Stimulated activated CD4-positive, alpha-beta T cell treated with anti-CD3 and anti-CD28 coated beads, Interleukin-2, amount 100 ng/mL, for 24 hours (primary cell): ENCODE measurements around the gene FIG4.

ENCODE experiments used
- DNase-seq, 2 donors: peaks; one replicate each; pipeline ENCODE4 v3.0.0-alpha.2; 2020

The FIG4 gene

DNA sequence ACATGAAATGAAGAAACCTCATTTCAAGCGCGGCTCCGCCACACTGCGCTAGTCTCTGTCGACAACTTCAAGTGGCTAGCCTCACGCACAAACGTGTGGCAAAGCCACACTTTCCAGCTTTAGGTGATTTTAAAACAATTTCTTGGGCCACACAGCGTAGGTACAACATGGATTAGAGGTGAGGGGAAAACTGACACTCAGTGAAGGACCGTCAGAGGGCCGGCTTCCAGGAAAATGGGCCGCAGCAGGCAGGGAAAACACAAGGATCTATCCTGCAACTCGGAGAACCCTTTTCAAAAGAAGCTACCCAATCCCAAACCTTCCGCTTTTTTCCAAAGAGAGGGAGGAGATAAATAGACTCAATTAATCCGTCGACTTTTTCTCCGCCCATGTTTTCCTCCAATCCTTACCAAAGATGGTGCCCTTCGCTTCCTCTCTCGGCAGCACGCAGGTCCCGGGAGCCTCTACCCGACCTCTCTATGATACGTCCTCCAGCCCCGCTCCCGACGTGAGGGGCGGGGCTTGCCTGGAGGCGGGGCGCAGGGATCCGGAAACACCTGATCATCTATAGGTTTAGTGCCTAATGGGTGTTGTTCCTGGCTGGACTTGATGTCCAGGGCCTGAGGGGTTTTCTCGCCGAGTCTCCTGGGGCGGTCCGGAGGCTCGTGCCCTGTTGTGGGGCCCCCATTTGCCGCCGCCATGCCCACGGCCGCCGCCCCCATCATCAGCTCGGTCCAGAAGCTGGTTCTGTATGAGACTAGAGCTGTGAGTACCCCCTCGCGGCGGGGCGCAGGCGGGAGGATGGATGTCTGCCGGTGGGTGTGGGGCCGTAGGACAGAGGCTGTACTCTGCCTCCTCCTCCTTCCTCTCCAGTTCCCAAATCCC lies at the start of gene FIG4, which contains the start of gene AK9:
TSS of gene FIG4 (plus strand) at position 560 of the 885 bp plus-strand sequence. CDS start at position 700, 140 bp downstream.
TSS of gene AK9 (minus strand) at position 466 of the 885 bp plus-strand sequence. CDS start 15,457 bp downstream, outside the sequence.
- peak; percentile 94 for DNase-seq

DNA sequence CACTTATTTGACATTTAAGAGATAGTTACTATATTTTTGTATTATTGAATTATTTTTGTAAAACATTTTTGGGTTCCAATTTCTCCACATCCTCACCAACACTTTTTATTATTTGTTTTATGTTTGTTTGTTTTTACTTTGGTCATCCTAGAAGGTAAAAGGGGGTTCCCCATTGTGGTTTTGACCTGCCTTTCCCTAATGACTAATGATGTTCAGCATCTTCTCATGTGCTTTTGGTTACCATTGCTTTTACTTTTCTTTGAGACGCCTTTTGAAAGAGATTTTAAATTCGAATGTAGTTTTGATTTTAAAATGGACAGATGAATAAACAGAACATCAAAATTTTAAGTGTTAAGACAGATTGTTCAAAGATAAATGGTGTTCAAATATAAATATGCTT lies 47.0 kb upstream of the FIG4 start:
- DNase-seq: no peak

DNA sequence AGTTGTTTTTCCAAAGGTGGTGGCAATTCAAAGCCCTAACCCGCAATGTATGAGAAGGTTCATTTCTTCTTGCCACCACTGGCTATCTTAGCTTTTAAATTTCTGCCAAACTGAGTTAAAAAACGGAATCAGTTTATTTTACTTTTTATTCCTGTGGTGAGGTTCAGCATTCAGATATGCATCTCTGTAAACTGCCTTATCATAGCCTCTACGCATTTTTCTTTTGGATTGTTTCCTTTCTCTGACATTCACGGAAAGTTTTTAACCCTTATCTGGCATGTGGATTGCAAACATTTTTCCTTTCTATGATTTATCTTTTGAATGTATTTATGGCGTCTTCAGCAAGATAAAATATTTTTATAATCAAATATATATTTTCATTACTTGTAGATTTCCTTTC lies 37.8 kb upstream of the FIG4 start:
- no peak for DNase-seq

DNA sequence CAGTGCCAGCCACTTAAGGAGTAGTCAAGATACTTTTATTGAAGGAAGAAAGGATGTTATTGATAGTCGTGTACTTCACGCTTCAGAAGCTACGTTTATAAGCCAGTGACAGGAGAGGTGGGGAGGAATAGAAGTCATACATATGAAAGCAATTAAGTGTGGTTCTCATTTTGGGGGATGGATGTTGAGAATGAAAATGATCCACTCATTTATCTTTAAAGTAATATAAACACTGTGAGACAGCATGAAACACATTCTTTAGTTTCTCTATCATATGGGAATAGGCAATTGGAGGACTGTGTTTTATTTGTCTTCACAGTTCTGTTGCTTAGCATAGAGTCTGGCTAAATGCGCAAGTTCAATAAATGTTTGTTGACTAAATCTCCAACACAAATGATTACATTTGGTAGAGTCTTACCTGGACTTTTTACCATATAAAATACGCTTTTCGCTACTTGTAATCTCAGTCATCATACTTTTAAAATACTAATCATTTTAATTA lies 35.3 kb upstream of the FIG4 start:
- no peak for DNase-seq

DNA sequence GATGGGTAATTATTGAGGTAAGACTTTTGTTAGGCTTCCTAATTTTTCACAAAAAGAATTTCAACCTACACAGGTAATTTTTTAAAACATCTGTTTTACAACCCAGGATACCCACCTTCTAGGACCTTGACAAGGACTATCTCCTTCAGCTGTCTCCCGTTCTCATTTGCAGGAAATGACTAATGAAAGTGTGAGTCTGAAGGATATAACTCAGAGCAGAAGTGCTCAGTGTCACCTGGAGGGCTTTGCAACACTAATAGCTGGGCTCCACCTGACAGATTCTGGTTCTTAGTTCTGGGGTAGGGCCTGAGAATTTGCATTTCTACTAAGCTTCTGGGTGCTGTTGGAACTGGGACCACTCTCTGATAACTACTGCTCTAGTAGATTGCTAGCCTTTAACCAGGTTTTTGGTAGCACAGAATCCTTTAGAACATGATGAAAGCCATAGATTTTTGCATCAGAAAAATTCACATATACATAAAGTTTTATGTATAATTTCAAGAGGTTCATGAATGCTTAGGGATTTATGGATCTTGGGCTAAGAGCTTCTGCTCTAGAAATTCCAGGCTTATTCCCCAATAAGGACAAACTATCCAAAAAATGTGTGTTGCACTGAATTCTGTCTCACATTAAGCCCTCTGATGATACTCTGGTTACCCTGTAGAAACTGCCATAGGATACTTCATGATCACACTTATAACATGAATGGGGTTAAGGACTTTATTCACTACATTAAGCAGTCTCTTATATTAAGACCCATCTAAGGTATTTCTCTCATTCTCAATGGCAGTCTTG lies 30.4 kb upstream of the FIG4 start:
- DNase-seq: no peak

DNA sequence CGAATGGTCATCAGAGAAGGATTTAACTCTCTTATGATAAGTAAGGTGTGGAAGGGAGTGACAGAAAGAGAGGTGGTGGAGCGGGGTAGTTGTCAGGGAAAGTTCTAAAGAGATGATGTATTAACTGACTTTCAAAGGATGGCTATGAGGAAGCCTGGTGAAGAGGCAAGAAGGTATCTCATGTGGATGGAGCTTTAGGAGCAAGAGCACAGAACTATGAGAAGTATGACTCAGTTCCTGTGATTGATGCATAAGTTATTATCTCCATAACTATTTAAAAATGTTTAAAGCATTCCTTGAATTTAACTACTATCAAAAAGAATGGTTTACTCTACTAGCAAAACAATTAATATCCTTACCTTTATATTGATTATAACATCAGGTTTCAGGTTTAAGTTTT lies 28.9 kb upstream of the FIG4 start:
- no peak for DNase-seq

DNA sequence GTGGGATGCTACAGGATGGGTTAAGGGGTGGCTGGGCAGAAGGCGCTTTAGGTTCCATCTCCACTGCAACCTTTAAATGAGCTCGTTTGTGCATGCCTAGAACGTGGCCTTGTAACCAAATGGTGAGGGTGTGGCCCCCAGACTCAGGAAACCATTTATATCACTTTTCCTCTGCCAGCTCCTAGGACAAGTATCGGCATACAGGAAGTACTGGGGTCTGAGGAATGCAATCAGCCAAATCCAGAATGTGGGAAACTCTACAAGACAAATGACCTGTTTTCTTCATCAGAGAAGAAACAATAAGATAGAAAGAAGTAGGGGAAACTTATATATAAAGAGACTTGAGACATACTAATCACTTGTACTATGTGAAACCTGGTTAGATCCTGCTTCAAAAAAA lies 21.3 kb upstream of the FIG4 start:
- DNase-seq: no peak

DNA sequence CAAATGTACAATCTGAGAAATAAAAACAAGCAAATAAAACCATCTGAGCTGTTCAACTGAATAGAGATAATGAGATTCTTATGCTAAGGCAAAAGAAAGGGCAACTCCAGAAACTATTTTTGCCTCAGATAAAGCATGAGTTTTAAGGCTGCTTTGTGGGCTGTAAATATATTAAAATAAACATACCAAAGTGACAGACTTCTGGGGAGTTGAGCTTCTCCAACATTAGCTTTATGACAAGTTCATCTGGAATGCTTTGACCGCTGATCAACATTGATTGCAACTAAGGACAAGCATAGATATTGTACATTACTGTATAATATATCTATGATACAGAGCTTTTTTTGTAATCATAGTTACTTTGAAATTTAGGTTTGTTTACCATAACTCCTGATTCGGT lies 19.4 kb upstream of the FIG4 start:
- no peak for DNase-seq

DNA sequence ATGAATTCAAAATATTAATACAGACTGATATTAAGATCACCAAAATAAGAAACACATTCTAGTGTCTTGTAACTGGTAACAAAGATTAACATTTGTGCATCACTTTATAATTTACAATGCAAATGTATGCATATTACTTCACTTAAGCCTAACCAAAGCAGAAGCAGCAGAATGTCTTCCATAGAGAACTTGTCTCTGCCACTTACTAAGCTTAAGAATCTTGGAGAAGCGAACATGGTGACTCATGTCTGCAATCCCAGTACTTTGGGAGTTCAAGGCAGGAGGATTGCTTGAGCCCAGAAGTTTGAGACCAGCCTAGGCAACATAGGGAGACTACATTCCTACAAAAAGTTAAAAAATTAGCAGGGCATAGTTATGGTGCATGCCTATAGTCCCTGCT lies 18.9 kb upstream of the FIG4 start:
- DNase-seq: no peak

DNA sequence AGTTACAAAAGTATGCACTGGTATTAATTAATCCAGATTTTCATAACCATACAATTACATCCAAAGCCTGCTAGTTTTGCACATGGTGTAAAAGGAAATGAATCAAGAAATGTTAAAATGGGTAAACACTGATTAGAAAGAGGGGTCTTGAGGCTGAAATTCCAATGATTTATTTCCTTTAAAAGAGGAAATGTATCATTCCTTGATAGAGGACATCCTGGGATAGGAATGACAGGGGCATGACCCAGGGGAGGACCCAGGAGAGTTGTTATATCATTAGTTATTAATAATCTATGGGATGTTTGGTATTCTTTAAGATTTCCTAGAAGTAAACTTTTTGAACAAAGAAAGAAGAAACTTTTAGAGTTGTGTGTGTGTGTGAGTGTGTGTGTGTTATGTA lies 18.3 kb upstream of the FIG4 start:
- no peak for DNase-seq

DNA sequence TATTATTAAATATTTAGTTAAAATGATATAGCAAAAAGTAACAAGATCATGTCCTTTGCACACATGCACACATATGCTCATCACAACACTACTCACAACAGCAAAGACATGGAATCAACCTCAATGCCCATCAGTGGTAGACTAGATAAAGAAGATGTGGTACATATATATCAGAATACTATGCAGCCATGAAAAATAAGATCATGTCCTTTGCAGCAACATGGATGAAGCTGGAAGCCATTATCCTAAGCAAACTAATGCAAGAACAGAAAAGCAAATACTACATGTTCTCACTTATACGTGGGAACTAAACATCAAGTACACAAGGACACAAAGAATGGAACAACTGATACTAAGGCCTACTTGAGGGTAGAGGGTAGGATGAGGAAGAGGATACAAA lies 14.4 kb upstream of the FIG4 start:
- no peak for DNase-seq

DNA sequence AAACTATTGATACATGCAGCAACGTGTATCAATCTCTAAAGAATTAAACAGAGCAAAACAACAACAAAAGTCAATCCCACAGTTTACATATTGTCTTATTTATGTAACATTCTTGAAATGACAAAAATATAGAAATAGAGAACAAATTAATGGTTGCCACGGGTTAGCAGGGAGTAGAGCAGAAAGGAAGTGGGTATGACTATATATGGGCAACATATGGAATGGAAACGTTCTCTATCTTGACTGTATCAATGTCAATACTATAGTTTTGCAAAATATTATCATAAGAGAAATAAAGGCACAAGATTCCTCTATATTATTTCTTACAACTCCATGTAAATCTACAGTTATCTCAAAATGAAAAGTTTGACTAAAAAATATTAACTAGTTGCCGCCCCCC lies 12.9 kb upstream of the FIG4 start:
- DNase-seq: no peak

DNA sequence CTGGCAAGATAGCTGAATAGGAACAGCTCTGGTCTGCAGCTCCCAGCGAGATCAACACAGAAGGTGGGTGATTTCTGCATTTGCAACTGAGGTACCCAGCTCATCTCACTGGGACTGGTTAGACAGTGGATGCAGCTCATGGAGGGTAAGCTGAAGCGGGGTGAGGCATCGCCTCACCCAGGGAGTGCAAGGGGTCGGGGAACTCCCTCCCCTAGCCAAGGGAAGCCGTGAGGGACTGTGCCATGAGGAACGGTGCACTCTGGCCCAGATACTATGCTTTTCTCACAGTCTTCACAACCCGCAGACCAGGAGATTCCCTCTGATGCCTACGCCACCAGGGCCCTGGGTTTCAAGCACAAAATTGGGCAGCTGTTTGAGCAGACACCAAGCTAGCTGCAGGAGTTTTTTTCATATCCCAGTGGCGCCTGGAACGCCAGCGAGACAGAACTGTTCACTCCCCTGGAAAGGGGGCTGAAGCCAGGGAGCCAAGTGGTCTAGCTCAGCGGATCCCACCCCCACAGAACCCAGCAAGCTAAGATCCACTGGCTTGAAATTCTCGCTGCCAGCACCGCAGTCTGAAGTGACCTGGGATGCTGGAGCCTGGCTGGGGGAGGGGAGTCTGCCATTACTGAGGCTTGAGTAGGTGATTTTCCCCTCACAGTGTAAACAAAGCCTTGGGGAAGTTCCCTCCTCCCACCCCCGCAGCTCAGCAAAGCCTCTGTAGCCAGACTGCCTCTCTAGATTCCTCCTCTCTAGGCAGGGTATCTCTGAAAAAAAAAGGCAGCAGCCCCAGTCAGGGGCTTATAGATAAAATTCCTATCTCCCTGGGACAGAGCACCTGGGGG lies 12.2 kb upstream of the FIG4 start:
- DNase-seq: peak in 1 of 2 donors; percentile 12

DNA sequence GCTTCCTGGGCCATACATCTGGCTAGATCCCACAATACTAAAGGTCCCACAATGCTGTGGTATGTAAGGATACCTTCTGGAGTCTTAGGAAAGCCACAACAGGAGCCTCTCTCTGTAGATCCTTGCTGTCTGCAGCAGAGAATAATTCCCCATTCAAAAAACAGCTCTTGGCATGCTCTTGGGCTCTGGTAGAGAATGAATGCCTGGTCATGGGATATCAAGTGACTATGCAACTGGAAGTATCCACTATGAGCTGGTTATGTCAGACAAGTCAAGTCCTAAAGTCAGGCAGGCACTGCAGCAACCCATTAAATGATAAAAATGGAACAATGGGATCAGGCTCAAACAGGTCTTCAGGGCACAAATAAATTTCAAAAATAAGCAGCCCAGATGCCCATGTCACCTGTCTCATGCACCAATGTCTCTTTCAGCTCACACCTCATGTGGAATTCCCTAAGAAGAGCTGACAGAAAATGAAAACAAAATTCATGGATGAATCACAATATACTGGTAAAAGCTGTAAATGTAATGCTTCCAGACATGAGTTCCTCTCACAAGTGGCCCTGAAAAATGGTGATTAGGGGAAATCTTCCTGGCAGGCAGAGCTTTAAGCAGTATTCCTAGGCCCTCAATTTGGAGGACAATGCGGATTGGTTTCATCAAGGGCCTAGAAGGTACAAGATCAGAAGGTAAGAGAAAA lies 4.4 kb upstream of the FIG4 start:
- DNase-seq: no peak

DNA sequence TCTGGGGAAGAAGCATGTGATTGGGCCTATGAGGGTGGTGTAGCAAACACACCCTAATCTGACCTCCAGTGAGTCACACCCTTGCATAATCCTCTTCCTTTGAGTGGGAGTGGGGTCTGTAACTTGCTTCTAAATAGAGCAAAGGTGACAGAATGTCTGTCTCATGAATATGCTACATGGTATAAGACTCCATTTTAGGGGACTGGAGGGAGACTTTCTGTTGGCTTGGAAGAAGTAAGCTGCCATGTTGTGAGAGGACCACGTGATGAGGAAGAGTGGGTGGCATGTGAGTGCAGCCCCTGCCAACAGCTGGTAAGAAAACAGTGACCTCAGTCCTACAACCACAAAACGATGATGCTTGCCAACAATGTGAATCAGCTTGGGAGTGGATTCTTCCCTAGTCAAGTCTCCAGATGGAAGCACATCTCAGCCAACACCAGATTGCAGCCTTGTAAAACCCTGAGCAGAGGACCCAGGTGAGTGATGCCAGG lies 3.8 kb upstream of the FIG4 start:
- DNase-seq: no peak

DNA sequence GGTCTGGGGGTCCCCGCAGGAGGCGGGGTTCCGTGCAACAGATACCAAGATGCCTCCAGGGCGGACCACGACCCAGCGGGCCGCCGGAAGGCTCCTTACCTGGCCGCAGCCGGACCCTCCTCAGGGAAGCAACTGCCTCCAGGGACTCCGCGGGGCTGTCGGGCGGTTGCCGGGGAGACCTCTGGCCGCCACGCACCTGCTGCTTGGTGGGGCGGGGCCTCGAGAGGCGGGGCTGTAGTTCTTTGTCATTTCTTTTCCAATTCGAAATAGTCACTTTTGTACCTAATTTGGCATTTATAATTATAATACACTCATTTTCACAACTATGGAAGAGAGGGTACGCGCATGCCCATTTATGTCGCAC lies 741 bp upstream of the FIG4 start:
- peak; percentile 74 to 76 for DNase-seq

DNA sequence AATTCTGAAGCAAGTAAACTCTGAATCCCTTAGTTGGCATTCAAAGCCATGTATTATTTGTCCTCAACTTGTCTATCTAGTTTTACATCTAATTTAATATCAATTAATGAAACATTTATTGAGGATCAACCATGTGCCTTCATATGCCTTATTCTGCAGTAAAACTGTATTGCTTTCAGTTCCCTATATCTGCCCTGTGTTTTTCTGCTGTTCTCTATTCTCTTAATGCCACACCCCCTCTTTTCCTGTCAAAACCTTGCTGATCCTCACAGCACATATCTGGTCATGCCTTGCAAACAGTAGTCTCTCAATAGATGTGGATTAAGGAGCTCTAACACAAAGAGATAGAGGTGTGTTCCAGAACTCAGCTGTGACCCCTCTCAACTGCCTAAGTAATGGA lies 2.0 kb downstream of the FIG4 start:
- DNase-seq: no peak

DNA sequence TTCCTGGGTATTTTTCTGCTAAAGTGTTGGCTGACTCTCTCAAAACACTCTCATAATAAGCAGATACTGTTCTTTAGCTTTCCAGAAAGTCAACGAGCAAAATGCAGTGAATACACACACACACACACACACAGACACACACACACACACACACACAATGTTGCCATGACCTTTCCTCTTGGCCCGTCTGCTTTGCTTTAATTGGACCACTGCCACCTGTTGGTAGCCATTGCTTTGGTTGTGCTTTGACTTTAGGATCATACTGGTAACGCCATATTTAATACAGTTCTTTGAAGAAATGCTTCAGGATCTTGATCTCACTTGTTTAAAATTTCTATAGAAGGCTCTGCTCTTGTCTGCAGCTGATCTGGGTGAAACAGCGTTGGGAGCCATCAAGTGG lies 4.4 kb downstream of the FIG4 start:
- peak in 1 of 2 donors; percentile 10 for DNase-seq

DNA sequence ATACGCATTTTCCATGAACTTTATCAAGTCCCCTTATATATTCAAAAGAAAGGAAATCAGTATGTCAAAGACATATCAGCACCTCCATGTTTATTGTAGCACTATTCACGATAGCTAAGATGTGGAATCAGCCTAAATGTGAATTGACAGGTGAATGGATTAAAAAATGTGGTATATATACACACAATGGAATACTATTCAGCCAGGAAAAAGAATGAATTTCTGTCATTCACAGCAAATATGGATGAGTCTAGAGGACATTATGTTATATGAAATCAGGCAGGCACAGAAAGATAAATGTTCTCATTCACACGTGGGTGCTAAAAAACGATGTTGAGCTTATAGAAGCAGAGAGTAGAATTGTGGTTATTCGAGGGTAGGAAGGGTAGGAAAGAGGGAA lies 5.3 kb downstream of the FIG4 start:
- DNase-seq: no peak

DNA sequence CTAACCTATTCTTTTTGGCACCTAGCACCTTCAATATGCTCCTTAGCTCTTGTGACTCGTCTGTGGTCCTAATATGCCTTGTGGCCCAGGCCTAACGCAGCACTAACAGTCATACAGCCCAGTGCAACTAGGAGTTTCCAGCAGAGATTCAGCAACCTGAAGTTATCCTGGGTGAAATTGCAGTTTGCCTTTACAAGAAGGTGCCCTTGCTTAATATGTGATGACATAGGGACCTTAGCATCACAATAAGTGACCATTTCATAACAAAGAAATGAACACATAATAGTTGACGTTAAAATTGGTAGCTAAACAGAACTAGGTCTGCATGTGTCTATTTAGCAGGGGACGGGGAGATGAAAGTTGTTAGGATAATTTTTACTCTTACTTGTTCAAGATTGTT lies 10.1 kb downstream of the FIG4 start:
- no peak for DNase-seq

DNA sequence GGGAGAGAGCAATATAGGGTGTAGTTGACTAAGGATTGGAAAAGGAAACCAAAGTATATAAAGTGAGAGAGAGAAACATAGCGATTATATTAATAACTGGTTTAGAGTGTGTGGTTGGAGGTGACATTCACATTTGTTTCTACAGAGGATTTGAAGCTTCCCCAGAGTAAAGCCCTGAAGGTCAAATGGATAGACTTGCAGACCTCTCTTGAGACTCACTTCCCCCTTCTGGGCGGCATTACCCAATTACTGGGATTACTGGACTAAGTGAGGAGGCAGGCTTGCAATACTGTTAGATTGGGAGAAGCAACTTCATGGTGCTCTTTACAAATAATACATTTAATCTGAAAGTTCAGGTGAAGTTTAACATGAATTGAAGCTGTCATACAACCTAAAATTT lies 10.7 kb downstream of the FIG4 start:
- DNase-seq: no peak

DNA sequence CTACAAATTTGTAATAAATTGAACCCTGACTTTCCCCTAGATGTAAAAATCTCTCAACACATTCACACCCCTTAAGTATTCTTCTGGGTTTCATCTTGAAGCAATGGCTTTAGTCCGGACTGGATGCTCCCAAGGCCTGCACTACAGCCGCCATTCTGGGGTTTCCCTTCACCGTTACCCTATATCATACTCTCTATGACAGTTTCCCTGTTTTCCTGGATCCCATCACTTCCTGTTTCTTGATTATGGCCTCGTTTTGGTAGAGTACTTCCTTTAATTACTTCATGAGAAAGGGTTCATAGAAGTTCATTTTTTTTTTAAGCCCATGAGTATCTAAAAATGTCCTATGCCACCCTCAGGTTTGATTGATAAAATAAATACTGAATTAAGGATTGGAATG lies 11.7 kb downstream of the FIG4 start:
- DNase-seq: no peak
